Measurements from ENCODE around the gene SNF8.
"Not testable (repeated sequence)": the region's sequence is repeated elsewhere in the genome, so short reads cannot be mapped to it uniquely, and the experiment has no call there.

The SNF8 gene

GRCh38 chr17:48970224-48970623, 25.6 kb upstream of the SNF8 start:
- no peaks in the 10 kb centered on the region for H3K9me3 ChIP-seq (ENCODE audit: control insufficient read depth, low read length)
- H3K4me1 ChIP-seq (ENCODE audit: control insufficient read depth, insufficient read depth, low read length), result no peaks in the 10 kb centered on the region
- H3K9ac ChIP-seq (ENCODE audit: low read length), result no peak overlapping the region
- H3K4me3 ChIP-seq (ENCODE audit: low read length), result no peak overlapping the region
- H3K27me3 ChIP-seq (ENCODE audit: control insufficient read depth, insufficient read depth, low read length), result peaks cover 24% of the 10 kb centered on the region
- no peaks in the 10 kb centered on the region for H3K36me3 ChIP-seq (ENCODE audit: control insufficient read depth, insufficient read depth, low read length)

GRCh38 chr17:48961516-48962233, 17.0 kb upstream of the SNF8 start:
- H3K27me3 ChIP-seq (ENCODE audit: control insufficient read depth, insufficient read depth, low read length), result peaks cover 29% of the 10 kb centered on the region
- H3K36me3 ChIP-seq (ENCODE audit: control insufficient read depth, insufficient read depth, low read length), result no peaks in the 10 kb centered on the region
- no peaks in the 10 kb centered on the region for H3K9me3 ChIP-seq (ENCODE audit: control insufficient read depth, low read length)
- no peak overlapping the region for H3K9ac ChIP-seq (ENCODE audit: low read length)
- no peaks in the 10 kb centered on the region for H3K4me1 ChIP-seq (ENCODE audit: control insufficient read depth, insufficient read depth, low read length)
- no peak overlapping the region for H3K4me3 ChIP-seq (ENCODE audit: low read length)

GRCh38 chr17:48960834-48961515, 16.3 kb upstream of the SNF8 start:
- H3K9ac ChIP-seq (ENCODE audit: low read length), result no peak overlapping the region
- no peaks in the 10 kb centered on the region for H3K9me3 ChIP-seq (ENCODE audit: control insufficient read depth, low read length)
- no peaks in the 10 kb centered on the region for H3K36me3 ChIP-seq (ENCODE audit: control insufficient read depth, insufficient read depth, low read length)
- no peak overlapping the region for H3K4me3 ChIP-seq (ENCODE audit: low read length)
- H3K27me3 ChIP-seq (ENCODE audit: control insufficient read depth, insufficient read depth, low read length), result peaks cover 32% of the 10 kb centered on the region
- no peaks in the 10 kb centered on the region for H3K4me1 ChIP-seq (ENCODE audit: control insufficient read depth, insufficient read depth, low read length)

- no peaks in the 10 kb centered on the region for H3K9me3 ChIP-seq (ENCODE audit: control insufficient read depth, low read length)
- H3K27me3 ChIP-seq (ENCODE audit: control insufficient read depth, insufficient read depth, low read length), result peaks cover 18% of the 10 kb centered on the region
- H3K36me3 ChIP-seq (ENCODE audit: control insufficient read depth, insufficient read depth, low read length), result no peaks in the 10 kb centered on the region
- no peak overlapping the region for H3K9ac ChIP-seq (ENCODE audit: low read length)
- peaks cover 5% of the 10 kb centered on the region for H3K4me1 ChIP-seq (ENCODE audit: control insufficient read depth, insufficient read depth, low read length)
- H3K4me3 ChIP-seq (ENCODE audit: low read length), result no peak overlapping the region
Measured at GRCh38 chr17:48954300-48954755, 9.7 kb upstream of the SNF8 start.

- Histone ChIP-seq H3K9ac (ENCODE audit: low read length) (no peak overlapping the region), H3K27me3 (ENCODE audit: control insufficient read depth, insufficient read depth, low read length) (peaks cover 14% of the 10 kb centered on the region), H3K4me1 (ENCODE audit: control insufficient read depth, insufficient read depth, low read length) (peaks cover 5% of the 10 kb centered on the region), H3K4me3 (ENCODE audit: low read length) (no peak overlapping the region), H3K9me3 (ENCODE audit: control insufficient read depth, low read length) (no peaks in the 10 kb centered on the region), H3K36me3 (ENCODE audit: control insufficient read depth, insufficient read depth, low read length) (no peaks in the 10 kb centered on the region)
Measured at GRCh38 chr17:48952904-48953303, 8.3 kb upstream of the SNF8 start.

GRCh38 chr17:48951572-48951971, 6.9 kb upstream of the SNF8 start:
- peaks cover 13% of the 10 kb centered on the region for H3K27me3 ChIP-seq (ENCODE audit: control insufficient read depth, insufficient read depth, low read length)

GRCh38 chr17:48945261-48945651, 614 bp upstream of the SNF8 start:
- Histone ChIP-seq H3K9ac (ENCODE audit: low read length) (peak overlapping the region; percentile 94), H3K4me3 (ENCODE audit: low read length) (peak overlapping the region; percentile 64)
- not testable (repeated sequence) for H3K4me1 ChIP-seq (ENCODE audit: control insufficient read depth, insufficient read depth, low read length); H3K36me3 ChIP-seq (ENCODE audit: control insufficient read depth, insufficient read depth, low read length); H3K27me3 ChIP-seq (ENCODE audit: control insufficient read depth, insufficient read depth, low read length); H3K9me3 ChIP-seq (ENCODE audit: control insufficient read depth, low read length)

More at GRCh38 chr17:48951572-48951971, 6.9 kb upstream of the SNF8 start:
- Histone ChIP-seq H3K4me1 (ENCODE audit: control insufficient read depth, insufficient read depth, low read length) (peaks cover 5% of the 10 kb centered on the region), H3K9me3 (ENCODE audit: control insufficient read depth, low read length) (no peaks in the 10 kb centered on the region), H3K9ac (ENCODE audit: low read length) (no peak overlapping the region), H3K4me3 (ENCODE audit: low read length) (no peak overlapping the region), H3K36me3 (ENCODE audit: control insufficient read depth, insufficient read depth, low read length) (no peaks in the 10 kb centered on the region)

GRCh38 chr17:48933035-48933434, 11.6 kb downstream of the SNF8 start:
- Histone ChIP-seq H3K4me1 (ENCODE audit: control insufficient read depth, insufficient read depth, low read length) (no peaks in the 10 kb centered on the region), H3K4me3 (ENCODE audit: low read length) (no peak overlapping the region), H3K27me3 (ENCODE audit: control insufficient read depth, insufficient read depth, low read length) (no peaks in the 10 kb centered on the region), H3K9me3 (ENCODE audit: control insufficient read depth, low read length) (no peaks in the 10 kb centered on the region), H3K36me3 (ENCODE audit: control insufficient read depth, insufficient read depth, low read length) (peaks cover 15% of the 10 kb centered on the region), H3K9ac (ENCODE audit: low read length) (no peak overlapping the region)

GRCh38 chr17:48930435-48930873, 14.2 kb downstream of the SNF8 start:
- no peaks in the 10 kb centered on the region for H3K27me3 ChIP-seq (ENCODE audit: control insufficient read depth, insufficient read depth, low read length)
- H3K9me3 ChIP-seq (ENCODE audit: control insufficient read depth, low read length), result no peaks in the 10 kb centered on the region
- H3K4me3 ChIP-seq (ENCODE audit: low read length), result no peak overlapping the region
- no peak overlapping the region for H3K9ac ChIP-seq (ENCODE audit: low read length)
- no peaks in the 10 kb centered on the region for H3K4me1 ChIP-seq (ENCODE audit: control insufficient read depth, insufficient read depth, low read length)
- H3K36me3 ChIP-seq (ENCODE audit: control insufficient read depth, insufficient read depth, low read length), result peaks cover 19% of the 10 kb centered on the region

- no peaks in the 10 kb centered on the region for H3K27me3 ChIP-seq (ENCODE audit: control insufficient read depth, insufficient read depth, low read length)
- no peaks in the 10 kb centered on the region for H3K9me3 ChIP-seq (ENCODE audit: control insufficient read depth, low read length)
- H3K9ac ChIP-seq (ENCODE audit: low read length), result no peak overlapping the region
- no peaks in the 10 kb centered on the region for H3K4me1 ChIP-seq (ENCODE audit: control insufficient read depth, insufficient read depth, low read length)
- H3K36me3 ChIP-seq (ENCODE audit: control insufficient read depth, insufficient read depth, low read length), result peaks cover 19% of the 10 kb centered on the region
- no peak overlapping the region for H3K4me3 ChIP-seq (ENCODE audit: low read length)
Measured at GRCh38 chr17:48929812-48930165, 14.9 kb downstream of the SNF8 start.

- Histone ChIP-seq H3K9me3 (ENCODE audit: control insufficient read depth, low read length) (no peaks in the 10 kb centered on the region), H3K9ac (ENCODE audit: low read length) (no peak overlapping the region), H3K4me3 (ENCODE audit: low read length) (no peak overlapping the region), H3K4me1 (ENCODE audit: control insufficient read depth, insufficient read depth, low read length) (no peaks in the 10 kb centered on the region), H3K27me3 (ENCODE audit: control insufficient read depth, insufficient read depth, low read length) (no peaks in the 10 kb centered on the region), H3K36me3 (ENCODE audit: control insufficient read depth, insufficient read depth, low read length) (peaks cover 19% of the 10 kb centered on the region)
Measured at GRCh38 chr17:48928876-48929811, 15.5 kb downstream of the SNF8 start.

Measured in mucosa of stomach (tissue), 1 donor.